Stimulated activated CD4-positive, alpha-beta T cell treated with anti-CD3 and anti-CD28 coated beads, Interleukin-15, amount 100 ng/mL, for 1 hour (primary cell): Measurements from ENCODE around the gene STXBP6.

Source experiments
- DNase-seq, 2 donors: peaks; one replicate each; pipeline ENCODE4 v3.0.0-alpha.2; 2020; ENCODE audit warnings: low read depth in 1 of 2, low spot score in 1 of 2

Gene STXBP6

DNA sequence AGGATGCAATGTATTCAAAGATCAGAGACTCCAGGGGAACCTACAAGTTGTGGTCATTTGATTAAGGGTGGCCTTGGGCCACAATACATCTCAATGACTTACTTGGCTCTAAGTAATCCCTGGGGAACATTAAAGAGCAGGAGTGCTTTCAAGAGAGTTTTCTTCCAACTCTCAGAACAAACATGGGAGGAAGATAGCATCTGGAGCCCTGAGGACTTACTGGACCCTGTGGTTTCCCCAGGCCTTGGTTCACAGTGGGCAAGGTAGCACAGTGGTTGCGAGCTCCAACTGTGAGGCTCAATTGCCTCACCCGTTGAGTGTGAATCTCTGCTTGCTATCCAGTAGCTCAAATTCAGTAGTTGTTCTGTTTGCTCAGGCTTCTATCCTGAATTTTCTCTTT, 32.4 kb downstream of the STXBP6 start:
- no peak for DNase-seq

DNA sequence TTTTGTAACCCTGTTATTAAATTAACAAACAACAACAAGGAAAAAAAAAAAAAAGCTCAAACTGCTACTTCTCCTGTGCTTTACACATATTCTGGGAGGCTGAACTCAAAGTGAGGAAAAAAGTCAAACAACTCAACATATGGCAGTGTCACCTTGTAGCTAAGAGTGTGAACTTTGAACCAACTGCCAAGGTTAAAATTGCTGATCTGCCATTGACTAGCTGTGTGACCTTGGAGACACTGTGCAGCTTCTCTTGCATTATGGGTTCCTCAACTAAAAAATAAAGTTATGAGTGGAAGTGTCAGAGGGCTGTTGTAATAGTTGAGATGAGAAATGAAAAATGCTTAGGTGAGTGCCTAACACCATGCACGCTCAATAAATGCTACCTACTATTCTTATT, 34.2 kb downstream of the STXBP6 start:
- no peak for DNase-seq

DNA sequence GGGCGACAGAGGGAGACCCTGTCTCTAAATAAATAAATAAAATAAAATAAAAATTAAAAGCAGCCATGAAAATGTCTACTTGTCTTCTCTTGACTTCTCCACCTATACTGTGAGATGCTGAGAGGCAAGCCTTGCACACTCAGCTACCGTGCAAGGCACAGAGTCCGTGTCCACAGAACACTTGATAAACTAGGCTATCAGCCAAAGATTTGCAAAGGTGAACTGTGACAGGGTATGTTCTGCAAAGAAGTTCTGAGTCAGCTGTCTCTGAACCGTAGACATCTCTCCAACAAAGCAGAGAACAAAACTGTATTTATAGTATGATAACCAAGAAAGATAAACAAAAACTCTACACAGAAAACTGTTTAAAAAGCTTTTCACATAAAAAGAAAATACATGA, 35.5 kb downstream of the STXBP6 start:
- DNase-seq, result no peak

DNA sequence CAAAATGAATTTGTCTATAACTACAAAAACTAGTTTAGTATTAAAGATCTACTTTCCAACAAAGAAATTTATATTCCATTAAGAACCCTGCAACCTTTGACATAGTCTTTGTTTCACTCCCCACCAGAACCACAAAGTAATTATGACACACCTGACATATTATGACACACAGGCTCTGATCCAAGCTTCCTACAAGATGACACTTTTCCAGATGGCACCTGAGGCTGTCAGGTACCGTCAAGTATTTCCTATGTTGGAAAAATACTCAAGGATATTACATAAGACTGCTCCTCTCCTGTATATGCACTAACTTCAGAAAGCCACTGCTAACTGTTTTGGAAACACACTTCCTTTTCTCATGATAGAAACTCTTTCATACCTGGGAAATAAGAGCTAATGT, 38.9 kb downstream of the STXBP6 start:
- DNase-seq, result no peak

DNA sequence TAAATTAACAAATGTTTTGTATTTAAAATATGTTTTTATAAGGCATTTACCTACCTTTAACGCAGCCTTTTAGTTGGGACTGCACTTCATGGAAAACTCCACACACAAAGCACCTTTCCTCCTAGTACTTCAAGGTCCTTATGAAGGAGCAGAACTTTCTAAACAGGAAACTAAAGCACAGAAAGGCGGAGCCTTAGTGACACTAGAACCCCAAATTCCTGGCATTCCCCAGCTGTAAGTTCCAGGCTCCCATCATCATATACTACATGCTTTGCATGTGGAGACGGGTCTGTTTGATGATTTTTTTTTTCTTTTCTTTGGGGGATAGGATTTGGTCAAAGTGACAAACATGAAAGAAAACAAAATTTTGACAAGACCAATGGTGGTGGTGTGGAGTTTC, 39.5 kb downstream of the STXBP6 start:
- DNase-seq, result no peak

DNA sequence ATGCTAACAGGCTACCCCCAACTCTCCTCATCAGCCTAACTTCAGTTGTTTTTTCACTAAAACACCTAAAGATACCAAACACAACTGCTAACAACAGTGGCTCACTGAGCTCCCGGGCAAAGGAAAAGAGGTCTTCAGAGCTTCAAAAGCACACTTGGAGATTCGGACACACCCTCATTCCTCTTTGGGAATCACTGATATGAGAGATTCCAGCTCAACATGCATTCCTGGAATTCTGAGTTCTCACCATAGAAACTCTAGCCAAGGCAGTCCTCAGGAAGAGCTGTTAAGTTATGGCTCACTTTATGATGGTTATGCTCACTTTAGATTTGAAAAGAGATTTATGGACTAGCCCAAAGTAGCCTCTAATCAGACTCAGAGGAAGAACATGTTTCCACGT, 40.1 kb downstream of the STXBP6 start:
- no peak for DNase-seq

DNA sequence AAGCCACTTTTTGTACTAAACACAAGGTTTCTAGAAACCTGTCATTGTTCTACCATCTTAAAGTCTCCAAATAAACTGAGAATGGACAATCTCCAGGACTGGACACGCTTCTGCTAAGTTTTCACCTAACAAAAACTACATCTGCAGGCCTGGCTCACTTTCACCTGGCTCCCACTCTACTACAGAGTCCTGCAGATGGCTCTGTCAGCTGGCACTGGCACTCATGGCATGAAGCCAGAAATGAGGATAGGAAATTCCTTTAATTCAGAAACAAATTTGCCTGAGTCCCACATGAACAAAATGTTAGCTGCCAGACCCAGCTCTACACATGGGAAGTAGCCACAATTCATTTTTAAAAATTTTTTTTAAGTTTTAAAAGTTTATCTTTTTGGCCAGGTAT, 42.1 kb downstream of the STXBP6 start:
- DNase-seq, result no peak

DNA sequence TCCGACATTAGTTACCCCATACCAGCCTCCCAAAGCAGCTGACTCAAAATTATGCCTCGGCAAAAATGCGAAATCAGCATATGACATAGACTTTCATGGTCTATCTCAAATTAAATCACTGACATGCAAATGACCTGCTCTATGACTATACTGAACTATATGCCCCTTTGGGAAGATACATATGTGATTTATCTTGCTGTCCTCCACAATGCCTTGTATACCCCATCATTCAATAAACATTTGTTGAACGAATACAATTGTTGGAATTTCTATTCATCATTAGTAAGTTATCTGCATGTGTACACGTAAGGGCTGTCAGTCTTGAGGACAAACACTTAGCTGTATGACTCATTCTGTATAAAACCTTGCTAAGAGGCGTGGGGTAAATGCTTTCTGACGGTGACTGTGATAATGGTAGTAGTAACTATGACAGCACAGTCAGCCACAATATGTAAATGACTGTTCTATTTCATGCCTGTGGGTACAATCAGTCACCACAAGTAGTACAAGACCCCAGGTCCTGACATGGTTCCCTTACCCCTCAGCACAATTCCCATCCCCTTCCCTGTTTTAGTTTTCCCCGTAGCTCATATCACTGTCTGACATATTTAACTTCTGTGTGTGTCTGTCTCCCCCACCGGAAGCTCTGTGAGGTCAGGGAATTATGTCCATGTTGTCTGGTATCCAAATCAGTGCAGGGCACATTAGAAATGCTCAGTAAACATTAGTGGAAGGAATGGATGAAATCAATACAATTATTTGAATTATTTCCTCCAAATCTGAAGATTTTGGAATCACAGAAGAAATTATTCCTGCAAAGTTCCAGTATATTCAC, 42.8 kb downstream of the STXBP6 start:
- DNase-seq, result no peak

DNA sequence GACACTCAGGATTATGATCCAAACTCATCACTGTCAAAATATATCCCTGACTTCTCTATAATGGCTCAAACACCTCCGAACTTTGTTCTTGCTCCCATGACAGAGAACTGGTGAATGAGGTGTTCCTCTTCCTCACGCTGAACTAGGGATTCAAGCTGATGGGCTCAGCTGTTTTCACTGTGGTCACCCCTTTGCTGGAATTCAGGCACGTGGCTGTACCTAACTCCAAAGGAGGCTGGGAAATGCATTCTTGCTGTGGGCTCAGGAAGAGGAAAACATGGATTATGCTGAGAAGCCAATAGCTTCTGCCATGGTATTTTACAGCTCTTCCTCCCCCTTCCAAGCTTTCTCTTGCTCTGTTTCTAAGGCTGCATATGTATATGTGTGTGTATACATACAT, 43.9 kb downstream of the STXBP6 start:
- DNase-seq, result no peak

DNA sequence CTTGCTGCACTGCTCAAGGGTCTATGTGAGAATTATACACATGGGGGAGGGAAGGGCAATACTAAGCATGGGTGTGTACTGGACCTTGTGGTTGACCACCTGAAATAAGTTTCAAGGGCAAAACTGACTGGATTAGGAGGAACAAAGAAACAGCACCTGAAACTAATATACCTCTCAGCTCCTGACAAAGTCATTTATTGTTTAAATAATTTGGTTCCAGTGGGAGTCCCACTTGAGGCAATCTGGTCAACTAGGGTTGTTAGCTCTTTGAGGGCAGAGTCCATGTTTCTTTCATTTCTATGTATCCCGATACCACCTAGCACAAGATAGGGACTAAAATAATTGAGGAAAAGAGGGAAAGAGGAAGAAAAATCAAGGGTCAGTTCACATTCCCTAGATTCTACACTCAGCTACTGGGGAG, 45.5 kb downstream of the STXBP6 start:
- no peak for DNase-seq

DNA sequence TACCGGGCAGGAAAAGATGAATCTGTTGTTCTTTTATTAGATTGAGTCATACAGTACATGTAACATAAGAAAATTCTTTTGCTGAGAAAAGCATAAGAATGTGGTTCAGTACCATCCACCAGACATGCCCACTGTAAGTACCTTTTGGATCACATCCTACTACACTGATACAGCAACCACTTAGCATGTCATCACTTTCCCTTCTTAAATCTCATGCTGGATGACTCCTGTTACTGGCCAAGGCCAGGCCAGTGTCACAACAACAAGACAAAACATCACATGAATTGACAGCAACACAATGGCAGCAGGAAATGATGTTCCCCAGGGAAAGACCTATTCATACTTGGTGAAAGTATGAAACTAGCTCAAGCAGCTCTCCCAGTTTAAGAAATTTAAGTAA, 46.4 kb downstream of the STXBP6 start:
- DNase-seq, result no peak

DNA sequence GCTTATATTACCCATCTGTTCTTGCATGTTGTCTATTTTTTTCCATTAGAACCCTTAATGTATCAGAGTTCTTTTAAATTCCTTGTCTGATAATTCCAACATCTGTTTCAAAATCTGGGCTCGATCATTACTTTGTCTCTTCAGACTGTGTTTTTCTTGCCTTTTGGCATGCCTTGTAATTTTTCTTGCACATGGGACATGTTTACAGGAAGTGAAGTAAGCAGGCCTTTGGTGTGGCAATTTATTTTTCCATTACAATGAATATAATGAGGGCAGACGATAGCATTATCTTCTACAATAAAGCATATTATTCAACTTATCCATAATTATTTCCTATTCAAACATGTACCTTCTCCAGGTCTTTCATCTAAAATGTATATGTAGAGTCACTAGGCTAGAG, 48.3 kb downstream of the STXBP6 start:
- DNase-seq, result no peak

DNA sequence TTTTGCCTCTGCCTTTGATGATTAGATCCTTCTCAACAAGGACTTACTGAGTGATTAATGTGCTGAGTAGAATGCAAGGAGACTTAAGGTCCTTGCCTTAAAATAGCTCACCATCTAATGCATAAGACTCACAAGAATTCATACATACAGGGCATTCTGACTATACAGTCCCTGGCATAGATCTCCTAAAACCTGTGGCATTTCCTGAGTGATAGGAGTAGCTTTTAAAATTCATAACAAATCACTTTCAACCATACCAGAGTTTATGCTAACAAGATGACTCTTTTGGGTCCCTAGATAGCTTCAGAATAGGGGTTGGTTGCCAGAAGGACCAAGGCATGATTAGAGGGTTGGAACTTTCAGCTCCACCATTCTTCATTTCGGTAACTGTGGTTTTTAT, 48.8 kb downstream of the STXBP6 start:
- no peak for DNase-seq

DNA sequence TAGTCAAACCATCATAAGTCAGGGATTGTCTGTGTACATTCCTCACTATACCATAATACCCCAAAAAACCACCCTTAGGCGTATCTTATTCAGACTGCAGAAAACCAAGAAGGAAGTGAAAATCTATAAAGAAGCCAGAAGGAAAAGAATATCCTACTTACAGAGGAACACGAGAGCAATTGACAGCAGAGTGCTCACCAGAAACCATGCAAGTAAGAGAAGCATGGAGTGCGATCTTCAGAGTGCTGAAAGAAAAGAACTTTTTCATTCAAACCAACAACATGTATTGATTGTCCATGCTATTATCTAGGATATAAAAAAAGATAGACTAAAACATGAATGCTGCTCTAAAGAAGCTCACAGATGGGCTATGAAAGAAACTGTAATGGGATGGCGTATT, 50.8 kb downstream of the STXBP6 start:
- DNase-seq, result no peak

DNA sequence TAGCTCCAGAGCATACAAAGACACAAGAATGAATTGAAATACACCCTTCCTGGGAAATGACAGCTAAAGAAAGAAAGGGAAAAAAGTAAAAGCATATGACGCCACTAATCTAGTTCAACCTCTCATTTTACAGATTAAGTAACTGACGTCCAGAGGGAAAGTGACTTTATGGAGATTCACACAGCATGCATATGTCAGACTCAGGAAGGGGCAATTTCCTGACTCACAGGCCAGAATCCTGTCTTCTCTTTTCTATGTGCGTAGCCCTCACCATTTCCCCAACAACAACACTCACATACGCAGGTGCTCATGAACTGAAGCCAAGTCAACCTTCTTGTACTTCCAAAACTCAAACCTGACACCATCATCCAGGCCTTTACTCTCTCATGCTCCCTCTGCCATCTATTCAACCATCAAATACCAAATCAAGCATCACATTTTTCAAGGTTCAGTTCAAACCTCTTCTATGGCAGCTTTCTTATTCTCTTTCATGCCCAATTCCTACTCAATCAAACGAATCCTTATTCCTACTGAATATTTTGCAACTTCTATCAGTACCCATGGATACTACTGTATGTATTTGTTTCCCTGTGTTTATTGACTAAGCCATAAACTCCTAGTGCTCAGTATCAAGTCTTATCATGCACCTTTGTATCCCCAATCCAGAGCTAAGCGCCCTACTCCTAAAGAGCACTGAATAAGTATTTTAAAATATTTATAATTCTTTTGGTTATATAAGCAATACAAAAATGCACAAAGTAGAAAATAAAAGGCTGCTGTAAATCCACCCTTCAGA, 52.8 kb downstream of the STXBP6 start:
- DNase-seq, result no peak

DNA sequence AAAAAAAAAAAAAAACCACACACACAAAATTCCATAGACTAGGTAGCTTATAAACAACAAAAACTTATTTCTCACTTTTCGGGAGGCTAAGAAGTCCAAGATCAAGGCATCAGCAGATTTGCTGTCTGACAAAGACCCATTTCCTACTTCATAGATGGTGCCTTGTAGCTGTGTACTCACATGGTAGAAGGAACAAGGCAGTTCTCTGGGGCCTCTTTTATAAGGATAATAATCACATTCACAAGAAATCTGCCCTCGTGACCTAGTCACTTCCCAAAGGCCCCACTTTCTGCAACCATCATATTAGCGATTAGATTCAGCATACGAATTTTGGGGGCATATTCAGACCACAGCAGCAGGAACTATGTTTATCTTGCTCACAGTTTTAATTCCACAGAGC, 54.9 kb downstream of the STXBP6 start:
- no peak for DNase-seq

DNA sequence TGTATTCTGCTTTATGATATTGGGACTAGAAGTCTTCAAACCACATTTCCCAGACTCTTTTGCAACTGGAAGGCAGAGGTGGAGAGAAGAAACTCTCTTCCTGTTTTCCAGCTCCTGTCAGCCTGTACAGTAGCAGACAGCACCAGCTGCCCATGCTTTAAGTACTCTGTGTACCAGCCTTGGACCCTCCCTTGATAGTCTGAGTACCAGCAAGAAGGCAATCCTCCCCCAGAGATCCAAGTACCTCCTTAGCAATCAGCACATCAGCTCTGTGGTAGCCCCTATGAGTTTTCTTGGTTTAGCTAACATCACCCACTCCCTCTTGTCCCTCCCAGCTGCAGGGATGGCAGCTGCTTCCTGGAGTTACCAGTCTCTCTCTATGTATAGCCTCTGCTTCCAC, 56.3 kb downstream of the STXBP6 start:
- DNase-seq, result no peak

DNA sequence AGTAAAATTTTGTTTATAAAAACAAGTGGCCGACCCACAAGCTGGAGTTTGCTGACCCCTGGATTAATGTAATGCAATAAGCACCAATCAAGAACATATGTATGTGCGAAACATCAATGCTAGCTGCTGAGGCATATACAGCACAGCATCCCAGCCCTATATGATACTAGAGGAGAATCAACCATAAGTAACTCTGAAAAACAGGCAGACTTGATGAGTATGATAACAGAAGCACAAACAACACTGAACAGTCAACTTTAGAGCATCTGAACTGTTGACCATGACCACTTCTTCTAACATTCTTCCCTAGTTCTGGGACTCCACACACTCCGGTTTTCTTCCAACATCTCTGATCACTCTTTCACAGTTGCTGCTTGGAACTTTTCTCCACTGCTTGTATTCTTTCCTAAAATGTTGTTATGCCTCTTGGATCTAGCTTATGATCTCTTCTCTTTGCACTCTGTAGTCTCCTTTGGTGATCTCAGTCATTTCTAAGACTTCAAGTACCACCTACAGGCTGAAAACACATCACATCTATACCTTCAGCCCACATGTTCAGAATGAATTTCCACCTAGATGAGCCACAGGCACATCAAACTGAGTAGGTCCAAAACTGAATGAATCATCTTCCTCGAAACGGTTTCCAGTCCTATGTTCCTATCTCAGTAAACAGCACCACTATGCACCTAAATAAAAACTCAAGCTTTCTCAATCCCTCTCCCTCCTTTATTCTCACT, 57.2 kb downstream of the STXBP6 start:
- no peak for DNase-seq

DNA sequence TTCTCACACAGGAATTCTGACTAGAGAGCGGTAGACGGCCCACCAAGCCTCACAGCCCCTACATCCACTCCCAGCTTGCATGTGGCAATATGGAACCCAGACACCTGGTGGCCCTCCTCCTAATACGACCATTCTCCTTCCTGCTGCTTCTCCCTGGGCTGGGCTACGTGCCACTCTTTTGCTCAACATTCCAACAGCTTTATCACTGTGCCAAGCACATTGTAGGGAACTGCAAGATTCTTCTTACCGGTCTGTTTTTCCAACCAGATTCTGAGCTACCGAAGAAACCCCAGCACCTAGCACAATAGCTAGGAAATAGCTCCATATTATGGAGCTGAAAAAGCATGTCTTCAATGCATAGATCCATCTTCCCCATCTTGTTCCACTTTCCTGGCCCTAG, 58.1 kb downstream of the STXBP6 start:
- DNase-seq, result no peak

DNA sequence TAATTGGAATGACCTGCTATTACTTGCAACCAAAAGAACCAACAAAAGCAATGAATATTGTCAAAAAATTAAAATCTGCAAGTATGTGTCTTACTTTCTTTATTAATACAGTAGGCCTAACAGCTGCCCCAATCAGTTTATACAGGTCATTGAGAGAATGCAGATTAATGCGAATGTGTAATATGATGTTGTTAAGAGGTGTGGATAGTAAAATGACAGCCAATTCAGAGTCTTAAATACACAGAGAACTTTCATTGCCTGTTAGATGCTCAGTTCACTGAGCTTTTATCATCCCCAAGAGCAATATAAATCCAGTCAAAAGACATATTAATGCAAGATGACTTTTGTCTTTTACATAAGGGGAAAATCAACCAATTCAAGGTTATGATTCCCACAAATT, 58.7 kb downstream of the STXBP6 start:
- no peak for DNase-seq

DNA sequence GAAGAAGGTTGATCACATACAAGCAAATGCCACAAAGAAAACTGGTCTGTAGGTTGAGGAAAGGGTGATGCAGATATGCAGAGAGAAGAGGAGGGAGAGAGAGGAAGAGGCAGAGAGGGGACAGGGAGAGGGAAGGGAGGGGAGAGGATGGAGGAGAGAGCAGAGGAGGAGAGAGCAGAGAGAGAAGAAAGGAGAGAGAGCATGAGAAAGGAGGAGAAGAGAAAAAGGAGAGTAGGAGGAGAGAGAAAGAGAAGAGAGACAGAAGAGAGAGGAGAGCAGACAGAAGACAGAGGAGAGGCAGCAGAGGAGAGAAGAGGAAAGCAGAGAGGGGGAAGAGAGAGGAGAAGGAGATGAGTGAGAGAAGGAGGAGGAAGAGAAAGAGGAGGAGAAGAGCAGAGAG, 59.2 kb downstream of the STXBP6 start:
- no peak for DNase-seq

DNA sequence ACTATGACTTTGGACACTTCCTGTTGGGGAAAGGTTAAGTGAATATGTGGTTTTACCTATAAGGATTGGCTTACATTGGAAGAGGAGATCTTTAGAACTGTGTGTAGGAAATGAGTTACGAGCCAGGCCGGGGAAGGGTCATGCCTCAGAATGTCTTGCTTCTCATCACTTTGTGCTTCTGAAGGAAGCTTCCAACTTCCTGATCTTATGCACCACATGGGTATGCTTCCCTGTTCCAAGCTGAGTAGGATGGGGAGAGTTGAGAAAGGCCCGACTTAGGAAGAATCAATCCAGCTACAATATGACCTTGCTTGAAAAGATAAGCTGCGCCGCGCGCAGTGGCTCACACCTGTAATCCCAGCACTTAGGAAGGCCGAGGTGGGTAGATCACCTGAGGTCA, 59.9 kb downstream of the STXBP6 start:
- DNase-seq, result no peak
